Upper lobe of left lung (tissue), 4 donors: Measurements from ENCODE around the gene NT5DC1.

ENCODE experiments used
- EP300 ChIP-seq, 4 donors: sonication (generic); formaldehyde crosslinking; IDR thresholded peaks; one replicate each; pipeline ENCODE4 v1.5.1; 2017; ENCODE audit warnings: antibody characterized with exemption in 4 of 4, control low read depth in 2 of 4
- POLR2AphosphoS5 ChIP-seq, 2 donors: sonication (generic); formaldehyde crosslinking; IDR thresholded peaks; one replicate each; pipeline ENCODE4 v1.5.1; 2017; ENCODE audit warnings: antibody characterized with exemption in 2 of 2
- TF ChIP-seq, protein P1 (sequence below), 6 experiments: fragments of 450-650 bp in 4 of 6; fragments of 200-600 bp in 2 of 6; sonication (generic) in 2 of 6; IDR thresholded peaks; one replicate each; pipeline ENCODE4 v1.5.1; 2016 to 2019; ENCODE audit warnings: antibody characterized with exemption in 6 of 6

DNA sequence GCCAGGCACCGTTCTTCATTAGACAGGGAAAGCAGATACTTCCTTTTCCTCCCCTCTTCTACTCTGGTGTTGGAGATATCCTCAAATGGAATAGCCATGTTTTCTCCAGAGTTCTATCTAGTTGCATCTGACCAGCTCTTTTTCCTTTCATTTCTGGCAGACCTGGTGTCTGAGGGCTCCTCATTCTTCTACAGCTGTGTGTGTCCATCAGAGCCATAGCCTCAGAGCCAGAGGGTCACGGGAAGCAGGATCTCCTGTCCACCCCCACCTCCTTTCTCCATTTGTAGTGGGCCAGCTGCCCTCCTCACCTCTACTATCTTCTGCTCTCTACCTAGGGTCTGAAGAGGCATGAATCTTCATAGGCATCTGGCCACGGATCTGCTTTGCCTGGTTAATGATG is 96.2 kb downstream of the NT5DC1 start:
- TF ChIP-seq EP300 (IDR thresholded peaks at IDR 0.05) (no peak), POLR2AphosphoS5 (IDR thresholded peaks at IDR 0.05) (no peak)
- TF ChIP-seq, protein P1, sequence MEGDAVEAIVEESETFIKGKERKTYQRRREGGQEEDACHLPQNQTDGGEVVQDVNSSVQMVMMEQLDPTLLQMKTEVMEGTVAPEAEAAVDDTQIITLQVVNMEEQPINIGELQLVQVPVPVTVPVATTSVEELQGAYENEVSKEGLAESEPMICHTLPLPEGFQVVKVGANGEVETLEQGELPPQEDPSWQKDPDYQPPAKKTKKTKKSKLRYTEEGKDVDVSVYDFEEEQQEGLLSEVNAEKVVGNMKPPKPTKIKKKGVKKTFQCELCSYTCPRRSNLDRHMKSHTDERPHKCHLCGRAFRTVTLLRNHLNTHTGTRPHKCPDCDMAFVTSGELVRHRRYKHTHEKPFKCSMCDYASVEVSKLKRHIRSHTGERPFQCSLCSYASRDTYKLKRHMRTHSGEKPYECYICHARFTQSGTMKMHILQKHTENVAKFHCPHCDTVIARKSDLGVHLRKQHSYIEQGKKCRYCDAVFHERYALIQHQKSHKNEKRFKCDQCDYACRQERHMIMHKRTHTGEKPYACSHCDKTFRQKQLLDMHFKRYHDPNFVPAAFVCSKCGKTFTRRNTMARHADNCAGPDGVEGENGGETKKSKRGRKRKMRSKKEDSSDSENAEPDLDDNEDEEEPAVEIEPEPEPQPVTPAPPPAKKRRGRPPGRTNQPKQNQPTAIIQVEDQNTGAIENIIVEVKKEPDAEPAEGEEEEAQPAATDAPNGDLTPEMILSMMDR (IDR thresholded peaks at IDR 0.05) = no peak
